ENCODE measurements around the gene SORCS1.

GRCh38 chr10:106708506-106708905 is 456.0 kb downstream of the SORCS1 start:
- TF ChIP-seq CTCF (IDR thresholded peaks at IDR 0.05) (no peak), ZFX (IDR thresholded peaks at IDR 0.05; ENCODE audit: borderline replicate concordance) (no peak)
